Measurements from ENCODE around the gene MYBBP1A.

MYBBP1A gene

DNA sequence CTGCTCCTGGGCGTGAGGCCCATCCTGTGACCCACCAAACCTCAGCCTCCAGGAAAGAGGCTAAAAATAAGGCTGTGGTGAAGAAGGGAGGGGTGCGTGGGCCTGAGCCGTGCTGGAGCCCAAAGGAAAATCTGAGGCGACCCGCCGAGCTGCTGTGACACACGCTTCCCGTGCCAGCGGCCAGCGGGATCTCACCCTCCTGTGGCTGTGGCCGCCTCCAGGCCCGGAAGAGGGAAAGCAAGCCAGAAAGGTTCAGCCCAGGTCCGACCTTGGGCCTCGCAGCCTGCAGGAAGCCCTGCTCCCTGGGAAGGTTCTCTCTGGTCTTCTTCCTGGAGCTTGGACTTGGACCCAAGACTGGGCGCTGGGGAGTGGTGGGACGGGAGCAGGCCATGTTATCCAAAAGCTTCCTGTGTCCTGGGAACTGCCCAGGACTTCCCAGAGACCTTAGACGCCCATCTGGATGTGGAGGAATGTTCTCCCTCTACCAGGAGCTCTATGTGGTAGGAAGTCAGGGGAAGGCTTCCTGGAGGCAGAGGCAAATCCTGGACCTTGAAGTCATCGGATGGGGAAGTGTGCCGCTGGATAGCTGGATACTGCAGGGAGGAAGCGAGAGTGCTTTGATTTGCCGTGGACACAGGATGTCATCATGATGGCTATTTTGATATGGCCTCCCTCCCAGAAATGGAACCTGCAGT lies 45.1 kb downstream of the MYBBP1A start:
- TF ChIP-seq, protein P1, sequence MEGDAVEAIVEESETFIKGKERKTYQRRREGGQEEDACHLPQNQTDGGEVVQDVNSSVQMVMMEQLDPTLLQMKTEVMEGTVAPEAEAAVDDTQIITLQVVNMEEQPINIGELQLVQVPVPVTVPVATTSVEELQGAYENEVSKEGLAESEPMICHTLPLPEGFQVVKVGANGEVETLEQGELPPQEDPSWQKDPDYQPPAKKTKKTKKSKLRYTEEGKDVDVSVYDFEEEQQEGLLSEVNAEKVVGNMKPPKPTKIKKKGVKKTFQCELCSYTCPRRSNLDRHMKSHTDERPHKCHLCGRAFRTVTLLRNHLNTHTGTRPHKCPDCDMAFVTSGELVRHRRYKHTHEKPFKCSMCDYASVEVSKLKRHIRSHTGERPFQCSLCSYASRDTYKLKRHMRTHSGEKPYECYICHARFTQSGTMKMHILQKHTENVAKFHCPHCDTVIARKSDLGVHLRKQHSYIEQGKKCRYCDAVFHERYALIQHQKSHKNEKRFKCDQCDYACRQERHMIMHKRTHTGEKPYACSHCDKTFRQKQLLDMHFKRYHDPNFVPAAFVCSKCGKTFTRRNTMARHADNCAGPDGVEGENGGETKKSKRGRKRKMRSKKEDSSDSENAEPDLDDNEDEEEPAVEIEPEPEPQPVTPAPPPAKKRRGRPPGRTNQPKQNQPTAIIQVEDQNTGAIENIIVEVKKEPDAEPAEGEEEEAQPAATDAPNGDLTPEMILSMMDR (IDR thresholded peaks at IDR 0.05; ENCODE audit: extremely low read depth, insufficient read depth, missing control alignments) = no peak
- DNase-seq (ENCODE audit: low spot score) = no peak
- in situ Hi-C loops (cut with MboI; ENCODE audit: low pct_unique_long_range_greater_than_20kb, low sequenced_read_pairs, unreplicated experiment) = no loop called here

DNA sequence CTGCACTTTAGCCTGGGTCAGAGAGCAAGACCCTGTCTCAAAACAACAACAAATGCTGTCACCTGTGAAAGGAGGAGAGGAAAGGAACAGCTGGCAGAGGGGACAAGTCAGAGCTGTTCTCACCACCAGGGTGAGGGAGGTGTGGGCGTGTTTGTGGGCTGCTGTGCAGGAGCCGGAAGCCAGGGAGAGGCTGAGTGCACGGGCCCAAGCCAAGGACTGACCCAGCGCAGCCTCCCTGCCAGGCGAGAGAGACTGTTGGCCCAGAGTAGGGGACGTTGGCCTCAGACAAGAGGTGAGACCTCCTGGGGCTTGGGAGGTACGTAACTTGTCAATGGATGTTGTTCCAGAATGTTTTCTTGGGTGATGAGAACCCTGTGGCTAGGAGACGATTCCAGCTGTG lies 45.8 kb downstream of the MYBBP1A start:
- TF ChIP-seq, protein P1 (IDR thresholded peaks at IDR 0.05; ENCODE audit: extremely low read depth, insufficient read depth, missing control alignments) = no peak
- in situ Hi-C loops (cut with MboI; ENCODE audit: low pct_unique_long_range_greater_than_20kb, low sequenced_read_pairs, unreplicated experiment) = no loop called here

DNA sequence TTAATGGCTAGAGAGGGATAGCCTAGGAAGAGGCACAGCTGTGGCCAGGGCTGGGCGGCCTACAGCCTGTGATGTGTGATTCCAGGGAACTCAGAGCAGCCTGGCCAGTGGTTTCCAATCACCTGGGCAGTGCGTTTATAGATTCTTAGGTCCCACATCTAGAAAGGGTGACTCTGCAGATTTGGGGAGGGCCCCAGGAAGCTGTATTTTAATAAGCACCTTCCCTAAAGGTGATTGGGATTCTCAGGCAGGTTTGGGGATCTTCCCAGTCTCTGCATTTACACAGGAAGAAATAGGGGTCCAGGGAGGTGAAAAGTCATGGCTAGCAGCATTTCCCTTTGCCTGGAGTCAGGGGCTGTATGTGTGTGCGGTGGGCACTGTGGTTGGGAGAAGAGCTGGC lies 47.0 kb downstream of the MYBBP1A start:
- TF ChIP-seq, protein P1 (IDR thresholded peaks at IDR 0.05; ENCODE audit: extremely low read depth, insufficient read depth, missing control alignments) = no peak
- in situ Hi-C loops (cut with MboI; ENCODE audit: low pct_unique_long_range_greater_than_20kb, low sequenced_read_pairs, unreplicated experiment) = no loop called here
- no peak for DNase-seq (ENCODE audit: low spot score)

More for the DNA sequence above, 45.8 kb downstream of the MYBBP1A start:
- DNase-seq (ENCODE audit: low spot score) = peak; percentile 75

DNA sequence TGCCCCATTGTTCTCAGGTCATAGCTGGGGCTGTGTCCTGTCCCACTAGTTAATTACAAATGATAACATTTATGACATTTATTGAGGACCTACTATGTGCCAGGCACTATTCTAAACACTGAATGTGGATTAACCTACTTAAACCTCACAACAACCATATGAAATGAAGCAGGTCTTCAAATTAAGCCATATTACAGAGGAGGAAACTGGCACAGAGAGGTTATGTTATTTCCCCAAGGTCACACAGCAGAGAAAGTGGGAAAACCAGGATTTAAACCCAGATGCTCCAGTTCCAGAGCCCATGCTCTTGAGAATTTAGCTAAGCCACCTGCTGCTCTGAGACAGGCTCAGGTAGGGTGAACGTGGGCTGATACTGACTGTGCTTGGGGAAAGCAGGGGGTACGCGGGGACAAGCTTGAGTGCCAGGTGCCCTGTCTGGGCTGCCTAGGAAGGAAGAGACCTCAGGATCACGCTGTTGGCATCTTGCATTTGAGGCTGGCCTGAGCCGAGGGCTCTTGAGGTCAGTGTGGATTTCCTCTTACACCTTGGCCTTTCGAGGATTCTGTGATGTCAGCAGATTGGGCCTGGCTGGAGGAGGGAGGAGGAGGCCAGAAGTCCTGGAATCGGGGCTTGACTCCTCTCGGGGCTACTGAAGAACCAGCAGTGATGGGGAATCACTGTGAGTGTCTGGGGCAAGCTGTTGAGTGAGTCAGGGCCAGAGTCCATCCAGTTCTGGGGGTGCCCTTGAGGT lies 47.6 kb downstream of the MYBBP1A start:
- in situ Hi-C loops (cut with MboI; ENCODE audit: low pct_unique_long_range_greater_than_20kb, low sequenced_read_pairs, unreplicated experiment) = no loop called here
- TF ChIP-seq, protein P1 (IDR thresholded peaks at IDR 0.05; ENCODE audit: extremely low read depth, insufficient read depth, missing control alignments) = no peak

DNA sequence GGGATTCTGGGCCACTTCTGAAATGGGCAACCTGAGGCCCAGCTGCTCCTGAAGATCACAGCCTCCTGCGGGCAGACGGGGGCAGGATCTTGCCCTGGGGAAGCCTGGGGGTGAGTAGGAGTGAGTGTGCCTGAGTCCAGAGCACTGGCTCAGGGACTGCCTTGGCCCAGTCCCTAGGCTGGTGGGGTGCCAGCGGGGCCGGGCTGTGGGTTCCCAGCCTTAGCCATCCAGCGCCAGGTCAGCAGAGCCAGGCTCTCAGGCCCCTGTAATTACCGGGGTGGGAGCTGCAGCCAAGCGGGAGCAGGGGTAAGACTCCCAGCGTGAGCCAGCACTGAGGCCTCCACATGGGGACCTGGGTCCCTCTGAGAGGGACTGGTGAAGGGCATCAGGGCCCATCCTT lies 48.3 kb downstream of the MYBBP1A start:
- no peak for DNase-seq (ENCODE audit: low spot score)
- in situ Hi-C loops (cut with MboI; ENCODE audit: low pct_unique_long_range_greater_than_20kb, low sequenced_read_pairs, unreplicated experiment) = no loop called here
- TF ChIP-seq, protein P1 (IDR thresholded peaks at IDR 0.05; ENCODE audit: extremely low read depth, insufficient read depth, missing control alignments) = no peak

More for the DNA sequence above, 47.6 kb downstream of the MYBBP1A start:
- no peak for DNase-seq (ENCODE audit: low spot score)

DNA sequence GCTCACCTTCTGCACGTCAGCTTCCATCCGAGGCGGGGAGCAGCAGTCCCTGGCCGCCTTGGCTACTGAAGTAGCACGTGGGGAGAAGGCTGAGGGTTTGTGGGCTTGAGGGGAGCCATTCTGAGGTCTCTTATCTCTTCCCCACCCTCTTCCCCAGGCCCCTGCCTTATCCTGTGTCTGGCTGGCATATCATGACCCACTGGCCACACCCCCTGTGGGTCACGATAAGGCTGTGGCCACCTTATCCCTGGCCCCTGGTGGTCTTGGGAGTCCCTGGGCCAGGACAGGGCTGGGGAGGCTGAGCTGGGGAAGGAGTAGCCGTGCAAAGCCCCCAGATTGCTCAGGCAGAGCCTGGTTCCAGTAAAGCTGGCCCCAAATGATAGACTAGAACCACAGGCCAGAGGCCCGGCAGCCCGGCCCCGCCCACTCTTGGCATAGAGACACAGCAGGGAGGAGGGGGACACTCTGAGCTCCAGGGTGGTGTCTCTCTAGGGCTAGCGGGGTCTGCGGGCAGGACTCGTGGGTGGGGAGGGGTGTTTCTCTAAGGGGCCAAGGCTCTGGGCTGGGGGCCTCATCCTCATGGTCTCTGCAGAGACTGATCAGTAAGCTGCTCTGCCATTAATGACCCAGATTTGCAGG lies 48.9 kb downstream of the MYBBP1A start:
- in situ Hi-C loops (cut with MboI; ENCODE audit: low pct_unique_long_range_greater_than_20kb, low sequenced_read_pairs, unreplicated experiment) = no loop called here
- no peak for DNase-seq (ENCODE audit: low spot score)
- TF ChIP-seq, protein P1 (IDR thresholded peaks at IDR 0.05; ENCODE audit: extremely low read depth, insufficient read depth, missing control alignments) = no peak
